ENCODE data around the gene SLC9A9. TPM values are rescaled to one million over a fixed set of nuclear protein-coding genes. Genes with fewer than 3 reads are reported as not detected.

Gene SLC9A9
- total and polyA plus RNA-seq, 10 donors: 10.8 to 58.2 (median 44.7) TPM

- Histone ChIP-seq H3K27me3 (replicated peaks in 1 of 7) (no peaks in the 10 kb centered on the region), H3K9me3 (no peaks in the 10 kb centered on the region), H3K27ac (no peak overlapping the region), H3K4me1 (peaks cover 0 to 9% (median 2%) of the 10 kb centered on the region in 6 donors), H3K4me3 (no peak overlapping the region), H3K36me3 (no peaks in the 10 kb centered on the region)
- DNase-seq: no peak
- WGBS, 5 donors: 77 to 86% (median 84%) methylated on average over 9 of the region's 9 CpGs
- no peak for TF ChIP-seq POLR2A (IDR thresholded peaks at IDR 0.05)
- no peak for TF ChIP-seq CTCF (IDR thresholded peaks at IDR 0.05 in 8 of 11, conservative IDR thresholded peaks at IDR 0.05 in 3 of 11)
- TF ChIP-seq POLR2AphosphoS5 (IDR thresholded peaks at IDR 0.05): no peak
- intact Hi-C loops (cut with DNase I; ENCODE audit: low total_unique reads): no loop called here
Measured at GRCh38 chr3:143314251-143315093, 533.8 kb downstream of the SLC9A9 start.

GRCh38 chr3:143313893-143314188, 534.4 kb downstream of the SLC9A9 start:
- H3K36me3 ChIP-seq: no peaks in the 10 kb centered on the region
- H3K9me3 ChIP-seq: no peaks in the 10 kb centered on the region
- DNase-seq: no peak
- TF ChIP-seq POLR2A (IDR thresholded peaks at IDR 0.05) (no peak), CTCF (IDR thresholded peaks at IDR 0.05 in 8 of 11, conservative IDR thresholded peaks at IDR 0.05 in 3 of 11) (no peak), POLR2AphosphoS5 (IDR thresholded peaks at IDR 0.05) (no peak)
- H3K27ac ChIP-seq: no peak overlapping the region
- H3K4me3 ChIP-seq: no peak overlapping the region
- intact Hi-C loops (cut with DNase I; ENCODE audit: low total_unique reads): no loop called here
- 92 to 100% (median 96%) methylated on average over 2 of the region's 2 CpGs for WGBS, 5 donors
- peaks cover 0 to 9% (median 2%) of the 10 kb centered on the region in 6 donors for H3K4me1 ChIP-seq
- H3K27me3 ChIP-seq (replicated peaks in 1 of 7): no peaks in the 10 kb centered on the region

GRCh38 chr3:143313025-143313892, 535.0 kb downstream of the SLC9A9 start:
- no peaks in the 10 kb centered on the region for H3K36me3 ChIP-seq
- no peaks in the 10 kb centered on the region for H3K27me3 ChIP-seq (replicated peaks in 1 of 7)
- DNase-seq: no peak
- H3K4me3 ChIP-seq: no peak overlapping the region
- no peaks in the 10 kb centered on the region for H3K9me3 ChIP-seq
- TF ChIP-seq POLR2A (IDR thresholded peaks at IDR 0.05): no peak
- TF ChIP-seq POLR2AphosphoS5 (IDR thresholded peaks at IDR 0.05): no peak
- TF ChIP-seq CTCF (IDR thresholded peaks at IDR 0.05 in 8 of 11, conservative IDR thresholded peaks at IDR 0.05 in 3 of 11): no peak
- intact Hi-C loops (cut with DNase I; ENCODE audit: low total_unique reads): no loop called here
- peaks cover 0 to 9% (median 2%) of the 10 kb centered on the region in 6 donors for H3K4me1 ChIP-seq
- WGBS, 5 donors: 84 to 94% (median 89%) methylated on average over 6 of the region's 6 CpGs
- no peak overlapping the region for H3K27ac ChIP-seq

- Histone ChIP-seq H3K9me3 (no peaks in the 10 kb centered on the region), H3K4me1 (peaks cover 5 to 28% (median 10%) of the 10 kb centered on the region in 6 donors), H3K36me3 (no peaks in the 10 kb centered on the region), H3K4me3 (no peak overlapping the region), H3K27me3 (replicated peaks in 1 of 7) (no peaks in the 10 kb centered on the region), H3K27ac (no peak overlapping the region)
- WGBS, 5 donors: 28 to 67% (median 43%) methylated on average over 1 of the region's 1 CpG
- no peak for TF ChIP-seq POLR2A (IDR thresholded peaks at IDR 0.05)
- TF ChIP-seq POLR2AphosphoS5 (IDR thresholded peaks at IDR 0.05): no peak
- no peak for TF ChIP-seq CTCF (IDR thresholded peaks at IDR 0.05 in 8 of 11, conservative IDR thresholded peaks at IDR 0.05 in 3 of 11)
- DNase-seq: no peak
- intact Hi-C loops (cut with DNase I; ENCODE audit: low total_unique reads): no loop called here
Measured at GRCh38 chr3:143311096-143311495, 537.2 kb downstream of the SLC9A9 start.
